Body of pancreas (tissue), 4 donors: ENCODE results near the gene SLC40A1.

Experiments used
- POLR2A ChIP-seq, 3 donors: fragments of 450-650 bp; IDR thresholded peaks; one replicate each; pipeline ENCODE4 v1.6.1; 2016; ENCODE audit warnings: antibody characterized with exemption in 3 of 3, mild to moderate bottlenecking in 2 of 3
- TF ChIP-seq, protein P1 (sequence below), 7 experiments: fragments of 450-650 bp in 4 of 7; fragments of 200-600 bp in 3 of 7; sonication (generic) in 3 of 7; IDR thresholded peaks; one replicate each; pipeline ENCODE4 v1.5.1; 2016 to 2019; ENCODE audit warnings: antibody characterized with exemption in 7 of 7

- TF ChIP-seq, protein P1, sequence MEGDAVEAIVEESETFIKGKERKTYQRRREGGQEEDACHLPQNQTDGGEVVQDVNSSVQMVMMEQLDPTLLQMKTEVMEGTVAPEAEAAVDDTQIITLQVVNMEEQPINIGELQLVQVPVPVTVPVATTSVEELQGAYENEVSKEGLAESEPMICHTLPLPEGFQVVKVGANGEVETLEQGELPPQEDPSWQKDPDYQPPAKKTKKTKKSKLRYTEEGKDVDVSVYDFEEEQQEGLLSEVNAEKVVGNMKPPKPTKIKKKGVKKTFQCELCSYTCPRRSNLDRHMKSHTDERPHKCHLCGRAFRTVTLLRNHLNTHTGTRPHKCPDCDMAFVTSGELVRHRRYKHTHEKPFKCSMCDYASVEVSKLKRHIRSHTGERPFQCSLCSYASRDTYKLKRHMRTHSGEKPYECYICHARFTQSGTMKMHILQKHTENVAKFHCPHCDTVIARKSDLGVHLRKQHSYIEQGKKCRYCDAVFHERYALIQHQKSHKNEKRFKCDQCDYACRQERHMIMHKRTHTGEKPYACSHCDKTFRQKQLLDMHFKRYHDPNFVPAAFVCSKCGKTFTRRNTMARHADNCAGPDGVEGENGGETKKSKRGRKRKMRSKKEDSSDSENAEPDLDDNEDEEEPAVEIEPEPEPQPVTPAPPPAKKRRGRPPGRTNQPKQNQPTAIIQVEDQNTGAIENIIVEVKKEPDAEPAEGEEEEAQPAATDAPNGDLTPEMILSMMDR (IDR thresholded peaks at IDR 0.05) = no peak
- TF ChIP-seq POLR2A (IDR thresholded peaks at IDR 0.05) = no peak
These were observed 4.7 kb upstream of the SLC40A1 start for GRCh38 chr2:189585226-189585756.
